Measurements from ENCODE around the gene CTBP2.

CTBP2 gene

DNA sequence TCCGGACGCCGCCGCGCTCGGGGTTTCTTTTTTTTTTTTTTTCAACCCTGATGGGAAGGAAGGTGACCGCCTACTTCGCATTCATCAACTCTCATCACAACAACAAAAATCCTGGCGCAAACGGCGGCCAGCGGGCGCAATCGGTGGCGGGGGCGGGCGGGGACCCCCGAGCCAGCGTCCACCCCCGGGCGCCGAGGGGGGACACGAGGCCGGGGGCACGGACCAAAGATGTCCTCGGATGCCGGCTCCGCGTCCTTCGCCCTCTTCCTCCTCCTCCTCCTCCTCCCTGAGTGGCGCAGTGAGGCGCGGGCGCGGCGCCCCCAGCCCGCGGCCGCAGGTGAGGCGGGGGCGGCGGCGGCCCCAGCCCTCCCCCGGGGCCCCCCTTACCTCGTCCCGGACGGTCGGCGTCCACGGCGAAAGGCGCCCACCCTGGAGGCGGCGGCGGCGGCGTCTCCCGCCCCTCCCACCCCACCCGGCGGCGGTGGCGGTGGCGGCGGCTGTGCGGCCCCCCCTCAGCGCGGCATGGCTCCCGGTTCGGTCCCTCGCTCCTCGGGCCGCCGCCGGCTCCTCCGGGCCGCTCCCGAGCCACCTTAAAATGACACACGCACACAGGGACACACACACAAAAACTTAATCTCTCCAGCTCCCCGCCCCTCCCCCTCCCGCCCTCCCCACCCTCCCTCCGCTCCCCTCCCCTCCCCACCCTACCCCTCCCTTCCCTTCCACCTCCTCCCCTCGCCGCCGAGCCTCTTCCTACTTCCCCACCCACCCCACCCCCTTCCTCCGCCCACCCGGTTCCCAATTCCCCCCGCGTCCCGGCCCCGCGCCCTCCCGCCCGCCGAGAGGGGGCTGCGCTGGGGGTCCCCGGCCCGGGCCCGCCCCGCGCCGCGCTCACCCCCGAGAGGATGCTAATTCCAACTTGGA lies at the start of gene CTBP2:
Gene CTBP2 (minus strand): TSS at position 632 of the 924 bp plus-strand sequence.
- DNase-seq (ENCODE audit: low read depth): no peak

DNA sequence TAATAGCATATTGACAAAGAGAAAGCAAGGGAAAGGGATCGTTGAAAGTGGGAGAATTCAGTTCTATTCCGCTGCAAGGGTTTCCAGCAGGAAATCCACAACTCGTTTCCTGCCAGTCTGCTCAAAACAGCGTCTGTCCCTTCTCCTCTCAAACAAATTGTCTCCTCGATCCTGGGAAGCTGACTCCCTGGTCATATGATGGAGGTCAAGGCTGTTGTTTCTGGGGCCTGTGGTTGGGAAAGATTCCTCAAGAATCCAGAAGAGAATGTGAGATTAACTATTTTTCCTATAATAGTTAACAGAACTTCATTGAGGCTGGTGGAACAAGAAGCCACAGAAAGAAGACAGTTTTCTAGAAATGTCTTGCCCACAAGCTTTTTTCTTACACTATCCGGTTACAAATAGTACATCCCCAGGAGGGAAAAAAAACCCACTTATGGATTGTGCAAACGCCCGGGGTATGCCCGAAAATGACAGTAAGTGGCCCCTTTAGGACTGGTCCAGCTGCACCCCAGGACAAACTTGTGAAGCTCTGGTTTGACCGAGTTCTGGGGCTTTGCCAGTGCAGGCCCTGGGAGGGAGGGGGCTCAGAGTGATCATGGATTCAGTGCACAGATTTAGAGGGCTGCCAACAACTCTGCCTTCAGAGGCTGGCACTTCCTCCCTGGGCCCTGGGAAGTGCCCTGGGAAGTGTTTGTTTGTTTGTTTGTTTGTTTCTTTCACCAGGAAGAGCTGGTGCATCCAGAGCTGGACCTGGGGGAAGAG lies 49.4 kb upstream of the CTBP2 start:
- DNase-seq (ENCODE audit: low read depth): no peak

DNA sequence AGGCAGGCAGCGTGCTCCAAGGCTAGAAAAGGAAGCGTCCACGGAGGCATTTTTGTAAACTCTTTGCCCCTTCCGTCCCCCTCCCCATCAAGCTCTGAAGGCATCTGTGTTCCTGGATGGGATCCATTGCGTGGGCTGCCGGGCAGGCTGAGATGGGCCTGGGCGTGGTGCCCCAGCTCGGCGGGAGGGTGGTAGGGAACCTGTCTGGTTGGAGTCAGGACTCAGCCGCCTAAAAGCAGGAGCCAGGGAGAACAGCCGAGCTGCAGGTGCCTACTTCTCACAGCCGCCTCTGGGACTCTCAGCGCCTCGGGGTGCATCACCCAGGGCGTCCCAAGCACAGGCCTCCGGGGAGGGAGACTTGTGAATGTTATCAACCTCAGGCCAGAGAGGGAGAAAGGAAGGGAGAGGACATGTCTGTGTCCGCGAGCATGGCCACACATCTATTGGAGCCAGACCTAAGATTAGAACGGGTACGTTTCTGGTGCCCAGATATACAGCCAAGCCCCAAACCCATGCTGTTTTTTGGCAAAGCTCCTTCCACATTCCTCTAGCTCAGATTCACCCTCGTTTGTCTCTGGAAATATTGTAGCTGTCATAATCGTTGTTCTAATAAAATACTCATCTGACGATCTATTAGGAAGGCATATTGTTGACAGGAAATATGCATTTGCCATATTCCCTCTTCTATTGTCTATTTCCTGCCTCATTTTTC lies 48.6 kb upstream of the CTBP2 start:
- DNase-seq (ENCODE audit: low read depth): no peak

DNA sequence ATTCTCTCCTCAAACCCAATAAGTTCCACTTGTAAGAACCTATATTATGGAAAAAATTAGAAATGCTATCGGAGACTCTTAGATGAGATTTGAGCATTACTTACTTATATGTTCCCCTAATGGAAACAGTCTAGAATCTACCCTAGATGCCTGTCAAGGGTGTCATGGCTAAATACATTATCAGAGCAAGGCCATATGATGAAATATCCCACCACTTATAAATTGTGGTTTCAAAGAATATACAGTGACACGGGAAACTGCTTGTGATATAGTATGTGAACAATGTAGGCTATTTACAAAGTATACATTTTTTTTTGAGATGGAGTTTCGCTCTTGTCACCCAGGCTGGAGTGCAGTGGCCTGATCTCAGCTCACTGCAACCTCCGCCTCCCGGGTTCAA lies 46.3 kb upstream of the CTBP2 start:
- DNase-seq (ENCODE audit: low read depth): no peak

GRCh38 chr10:125205431-125205830 lies 45.1 kb upstream of the CTBP2 start:
- no peak for DNase-seq (ENCODE audit: low read depth)

GRCh38 chr10:125204400-125204799 lies 44.0 kb upstream of the CTBP2 start:
- no peak for DNase-seq (ENCODE audit: low read depth)

- no peak for DNase-seq (ENCODE audit: low read depth)
Measured at GRCh38 chr10:125203186-125203800, 42.9 kb upstream of the CTBP2 start.

- no peak for DNase-seq (ENCODE audit: low read depth)
Measured at GRCh38 chr10:125201791-125202622, 41.6 kb upstream of the CTBP2 start.

DNA sequence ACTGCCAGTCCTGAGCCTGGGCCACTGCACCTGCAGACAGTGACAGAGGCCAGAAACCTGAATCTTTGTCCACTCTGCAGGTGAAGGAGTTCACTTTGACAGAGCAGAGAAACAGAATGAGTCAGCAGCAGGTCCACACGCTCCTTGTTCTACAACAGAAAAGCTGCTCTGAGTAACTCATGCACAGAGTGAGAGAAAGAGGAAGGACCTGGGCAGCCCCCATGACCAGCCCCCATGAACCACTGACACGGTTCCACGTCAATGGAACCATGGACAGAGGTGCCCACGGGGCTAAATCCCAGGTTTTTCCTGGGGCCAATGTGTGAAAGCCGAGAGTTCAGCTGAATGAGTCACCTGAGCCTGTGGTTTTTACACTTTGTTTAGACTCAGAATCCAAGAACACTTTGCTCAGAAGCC lies 40.8 kb upstream of the CTBP2 start:
- no peak for DNase-seq (ENCODE audit: low read depth)

GRCh38 chr10:125200396-125200795 lies 40.0 kb upstream of the CTBP2 start:
- no peak for DNase-seq (ENCODE audit: low read depth)

DNA sequence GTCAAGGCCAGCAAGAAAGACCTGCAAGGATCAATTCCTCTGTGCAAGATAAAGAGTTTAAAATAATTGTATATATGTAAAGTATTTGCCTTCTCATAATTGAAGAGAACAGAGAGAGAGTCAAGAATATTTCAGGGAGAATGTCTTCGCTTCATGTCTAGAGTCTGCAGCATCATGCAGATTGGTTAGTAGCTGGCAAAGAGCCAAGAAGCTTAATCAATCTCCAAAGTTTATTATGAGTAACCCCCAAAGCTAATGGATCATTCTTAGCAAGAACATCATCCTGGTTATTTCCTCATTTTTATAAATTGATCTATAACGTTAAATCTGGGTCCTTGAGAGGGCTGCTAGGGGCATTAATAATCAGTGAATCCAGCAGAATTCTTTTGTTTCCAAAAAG lies 38.9 kb upstream of the CTBP2 start:
- no peak for DNase-seq (ENCODE audit: low read depth)

DNA sequence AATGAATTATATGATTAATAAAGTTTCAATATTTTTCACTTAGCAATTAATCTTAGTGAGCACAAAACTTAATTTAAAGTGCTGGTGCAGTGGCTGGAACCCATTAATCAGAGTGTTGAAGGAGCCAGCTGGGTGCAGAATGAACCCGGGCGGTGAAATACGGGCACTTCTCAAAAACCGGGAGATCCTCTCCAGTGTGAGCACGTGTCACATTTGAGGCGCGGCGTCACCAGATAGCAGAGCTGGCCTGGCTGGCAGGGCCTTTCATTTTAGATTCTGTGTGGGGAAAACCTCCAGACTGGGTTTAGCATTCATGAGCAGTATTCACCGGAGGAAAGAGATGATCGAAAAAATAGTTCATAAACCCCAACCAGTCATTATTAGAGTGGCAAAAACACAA lies 34.5 kb upstream of the CTBP2 start:
- no peak for DNase-seq (ENCODE audit: low read depth)

- no peak for DNase-seq (ENCODE audit: low read depth)
Measured at GRCh38 chr10:125193306-125193877, 33.0 kb upstream of the CTBP2 start.

GRCh38 chr10:125192620-125193019 lies 32.3 kb upstream of the CTBP2 start:
- DNase-seq (ENCODE audit: low read depth): no peak

GRCh38 chr10:125192005-125192404 lies 31.6 kb upstream of the CTBP2 start:
- DNase-seq (ENCODE audit: low read depth): no peak

GRCh38 chr10:125190946-125191345 lies 30.6 kb upstream of the CTBP2 start:
- no peak for DNase-seq (ENCODE audit: low read depth)

DNA sequence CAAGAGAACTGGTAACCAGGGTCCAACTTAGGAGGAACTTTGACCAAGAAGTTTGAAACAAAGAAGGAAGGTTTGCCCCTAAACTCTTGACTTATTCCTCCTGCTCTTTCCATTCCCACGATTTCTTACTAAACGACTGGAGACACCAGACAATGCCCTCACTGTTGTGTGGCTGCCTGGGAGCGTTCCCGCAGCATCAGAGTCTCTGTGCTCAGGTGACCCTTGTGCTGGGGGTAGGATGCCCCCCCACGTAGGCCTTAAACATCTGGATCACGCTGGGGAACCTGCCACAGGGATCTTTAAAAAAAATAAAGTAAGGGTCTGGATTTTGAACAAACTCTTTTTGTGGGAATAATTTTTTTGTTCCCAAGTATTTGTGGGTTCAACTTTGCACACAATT lies 30.1 kb upstream of the CTBP2 start:
- DNase-seq (ENCODE audit: low read depth): no peak

DNA sequence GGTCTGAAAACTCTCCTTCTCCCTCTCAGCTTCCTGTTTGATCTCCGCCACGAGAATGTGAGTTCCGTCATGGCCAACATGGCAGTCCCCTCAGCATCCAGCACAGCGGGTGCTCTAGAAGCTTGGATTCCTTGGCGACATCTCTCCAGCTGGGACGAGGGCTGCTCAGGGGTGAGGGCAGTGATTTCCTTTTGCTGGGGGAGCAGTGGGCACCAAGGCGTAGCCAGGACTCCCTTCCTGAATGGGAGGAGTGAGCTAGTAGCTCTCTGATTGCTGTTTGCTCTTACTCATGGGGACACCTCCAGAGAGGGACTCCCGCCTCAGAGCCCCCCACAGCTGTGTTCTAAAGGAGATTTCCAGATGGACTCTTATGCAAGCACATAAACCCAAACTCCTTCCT lies 28.8 kb upstream of the CTBP2 start:
- no peak for DNase-seq (ENCODE audit: low read depth)

DNA sequence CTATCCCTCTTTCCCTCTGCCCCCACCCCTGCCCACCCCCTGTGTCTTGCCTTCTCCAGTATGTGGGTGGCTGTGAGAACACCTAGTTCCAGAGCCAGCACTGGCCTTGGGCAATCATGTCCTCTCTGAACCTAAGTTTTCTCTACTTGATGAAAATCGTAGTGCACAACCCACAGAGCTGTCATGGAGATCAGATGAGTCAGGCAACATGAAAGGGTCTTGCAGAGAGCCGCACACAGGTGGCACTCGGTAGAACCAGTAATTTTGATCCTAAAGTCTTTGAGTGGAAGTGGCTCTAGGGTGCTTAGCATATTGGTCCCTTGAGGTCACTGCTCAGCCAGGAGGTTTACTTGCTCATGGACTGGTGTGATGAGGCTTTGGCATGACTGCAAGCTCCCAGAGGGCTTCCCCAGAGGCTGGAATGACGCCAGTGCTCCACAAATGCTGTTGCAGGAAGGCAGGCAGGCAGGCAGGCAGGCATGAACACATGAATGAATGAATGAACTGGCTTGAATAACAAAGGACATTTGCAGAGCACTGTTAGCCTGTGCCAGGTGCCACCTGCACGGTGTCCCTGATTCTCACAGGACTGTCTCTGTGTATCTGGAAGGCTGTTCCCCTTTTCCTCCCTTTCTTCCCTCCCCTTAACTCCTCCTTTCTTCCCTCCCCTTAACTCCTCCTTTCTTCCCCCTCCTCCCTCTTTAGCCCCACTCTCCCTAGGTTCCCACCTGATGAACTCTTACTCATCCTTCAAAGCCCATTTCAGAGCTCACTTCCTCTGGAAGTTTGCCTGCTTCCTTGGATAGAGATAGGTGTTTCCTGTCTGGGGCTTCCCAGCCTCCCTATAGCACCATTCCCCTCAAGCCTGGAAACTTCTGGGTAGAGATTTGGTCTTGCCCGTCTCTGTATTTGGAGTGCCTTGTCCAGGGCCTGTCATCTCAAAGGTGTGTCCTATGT lies 27.2 kb upstream of the CTBP2 start:
- DNase-seq (ENCODE audit: low read depth): no peak
